Inflammatory macrophage treated with lipopolysaccharide for 1 hour (primary cell): ENCODE data around the gene RPS5.
"Not testable (repeated sequence)": the region's sequence is repeated elsewhere in the genome, so short reads cannot be mapped to it uniquely, and the experiment has no call there.

Experiments
- DNase-seq, 2 donors: peaks; one replicate each; pipeline ENCODE4 v3.0.0-alpha.2; 2020 to 2022

RPS5 gene

GRCh38 chr19:58407658-58408151, 20.6 kb downstream of the RPS5 start:
- no peak for DNase-seq

GRCh38 chr19:58408152-58409009, 21.3 kb downstream of the RPS5 start, which contains the start of gene ZNF584:
ZNF584 (plus strand) TSS chr19:58408649; CDS start chr19:58409148, 499 bp downstream.
- peak; percentile 95 to 96 for DNase-seq

- no peak for DNase-seq
Measured at GRCh38 chr19:58409010-58409790, 22.1 kb downstream of the RPS5 start.

DNA sequence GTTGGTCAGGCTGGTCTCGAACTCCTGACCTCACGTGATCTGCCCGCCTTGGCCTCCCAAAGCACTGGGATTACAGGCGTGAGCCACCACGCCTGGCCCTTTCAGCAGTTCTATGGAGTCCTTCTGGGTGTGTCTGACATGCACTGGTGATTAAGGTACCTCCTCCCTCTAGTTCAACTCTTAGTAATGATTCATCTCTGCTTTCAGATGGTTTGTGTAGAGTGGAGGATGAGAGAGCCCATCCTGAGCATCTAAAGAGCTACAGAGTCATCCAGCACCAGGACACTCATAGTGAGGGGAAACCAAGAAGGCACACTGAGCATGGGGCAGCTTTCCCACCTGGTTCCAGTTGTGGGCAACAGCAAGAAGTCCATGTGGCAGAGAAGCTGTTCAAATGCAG, 29.5 kb downstream of the RPS5 start:
- DNase-seq = no peak

- no peak for DNase-seq
Measured at GRCh38 chr19:58417071-58417470, 30.0 kb downstream of the RPS5 start.

DNA sequence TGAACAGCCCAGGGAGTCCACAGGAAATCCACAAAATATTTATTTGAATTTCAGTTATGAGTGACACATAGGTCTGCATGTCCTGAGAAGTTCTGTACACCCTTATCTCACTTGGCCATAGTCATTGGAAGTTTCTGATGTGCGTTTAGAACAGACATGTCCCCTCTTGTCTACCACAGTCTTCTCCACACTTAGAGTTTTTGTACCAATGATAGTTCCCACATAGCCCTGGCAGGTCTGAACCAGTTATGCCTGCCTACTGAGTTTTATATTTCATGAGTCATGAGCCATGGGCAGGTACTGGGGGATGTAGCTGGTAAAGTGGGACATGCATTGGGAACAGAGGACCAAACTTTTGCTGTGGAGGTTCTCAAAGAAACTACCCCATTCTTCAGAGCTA, 41.5 kb downstream of the RPS5 start:
- DNase-seq = no peak

- DNase-seq = no peak
Measured at GRCh38 chr19:58429745-58430144, 42.7 kb downstream of the RPS5 start.

- no peak for DNase-seq
Measured at GRCh38 chr19:58434217-58434616, 47.1 kb downstream of the RPS5 start.

- DNase-seq = peak; percentile 98 to 100
Measured at GRCh38 chr19:58439576-58440554, 52.8 kb downstream of the RPS5 start, which contains the start of gene ZNF132. ZNF132 (minus strand) TSS chr19:58440153; CDS start chr19:58439821, 332 bp downstream.

DNA sequence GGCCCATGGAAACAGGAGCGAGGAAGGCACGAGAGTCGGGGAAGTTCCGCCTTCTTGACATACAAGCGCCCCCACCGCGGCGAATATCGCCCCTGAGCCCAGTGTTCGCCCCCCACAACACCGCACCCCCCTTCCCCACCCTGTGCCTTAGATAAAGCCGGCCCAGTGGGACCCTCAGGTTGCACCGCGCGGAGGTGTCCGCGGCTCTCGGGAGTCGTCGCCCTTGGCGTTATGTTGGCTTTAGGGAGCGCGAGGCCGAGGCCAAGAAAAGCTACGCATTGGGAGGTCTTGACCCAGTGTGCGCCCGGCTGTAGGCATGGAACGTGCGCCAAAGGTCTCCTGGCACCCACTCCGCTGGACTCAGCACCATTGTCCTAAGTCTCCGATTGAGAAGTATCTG, 53.5 kb downstream of the RPS5 start:
- DNase-seq = no peak

GRCh38 chr19:58442986-58443385, 55.9 kb downstream of the RPS5 start:
- DNase-seq = not testable (repeated sequence)
